ENCODE results near the gene RPS27L.

Gene RPS27L

GRCh38 chr15:63169788-63170187, 12.5 kb upstream of the RPS27L start:
- H3K4me1 ChIP-seq (ENCODE audit: control insufficient read depth, insufficient read depth, low read length): no peaks in the 10 kb centered on the region
- POLR2A ChIA-PET: no interaction called here
- no peak overlapping the region for H3K4me3 ChIP-seq (ENCODE audit: low read depth, low read length)
- H3K9me3 ChIP-seq (ENCODE audit: control insufficient read depth, insufficient read depth, low read depth, low read length): no peaks in the 10 kb centered on the region
- no peaks in the 10 kb centered on the region for H3K36me3 ChIP-seq (ENCODE audit: control insufficient read depth in 2 of 2, insufficient read depth in 1 of 2, low read length in 2 of 2)
- no peak overlapping the region for H3K27ac ChIP-seq (ENCODE audit: extremely low read depth, low read depth, low read length)
- no peak for TF ChIP-seq ZNF629 (tag by site-specific recombination; IDR thresholded peaks at IDR 0.05)
- no peak for TF ChIP-seq ZNF423 (tag by site-specific recombination; IDR thresholded peaks at IDR 0.05)
- TF ChIP-seq, protein P1, sequence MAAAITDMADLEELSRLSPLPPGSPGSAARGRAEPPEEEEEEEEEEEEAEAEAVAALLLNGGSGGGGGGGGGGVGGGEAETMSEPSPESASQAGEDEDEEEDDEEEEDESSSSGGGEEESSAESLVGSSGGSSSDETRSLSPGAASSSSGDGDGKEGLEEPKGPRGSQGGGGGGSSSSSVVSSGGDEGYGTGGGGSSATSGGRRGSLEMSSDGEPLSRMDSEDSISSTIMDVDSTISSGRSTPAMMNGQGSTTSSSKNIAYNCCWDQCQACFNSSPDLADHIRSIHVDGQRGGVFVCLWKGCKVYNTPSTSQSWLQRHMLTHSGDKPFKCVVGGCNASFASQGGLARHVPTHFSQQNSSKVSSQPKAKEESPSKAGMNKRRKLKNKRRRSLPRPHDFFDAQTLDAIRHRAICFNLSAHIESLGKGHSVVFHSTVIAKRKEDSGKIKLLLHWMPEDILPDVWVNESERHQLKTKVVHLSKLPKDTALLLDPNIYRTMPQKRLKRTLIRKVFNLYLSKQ (tag by site-specific recombination; IDR thresholded peaks at IDR 0.05; ENCODE audit: borderline replicate concordance): no peak
- peak; percentile 15; the same call in 1 of the 2 replicates for TF ChIP-seq ZNF18 (tag by site-specific recombination; IDR thresholded peaks at IDR 0.05)
- TF ChIP-seq ZNF112 (tag by site-specific recombination; IDR thresholded peaks at IDR 0.05): no peak
- TF ChIP-seq GLI2 (tag by site-specific recombination; IDR thresholded peaks at IDR 0.05; ENCODE audit: borderline replicate concordance, low read depth): no peak
- CTCF ChIA-PET: interaction anchor here (0.6 kb wide), 1 partner anchor 122 kb away, joined by 3 read pairs; no protein-coding TSS in a partner anchor

GRCh38 chr15:63166219-63166618, 8.9 kb upstream of the RPS27L start:
- TF ChIP-seq ZNF394 (tag by site-specific recombination; IDR thresholded peaks at IDR 0.05; ENCODE audit: borderline replicate concordance): no peak
- TF ChIP-seq ZNF629 (tag by site-specific recombination; IDR thresholded peaks at IDR 0.05): no peak
- no peak for TF ChIP-seq ZNF660 (tag by site-specific recombination; IDR thresholded peaks at IDR 0.05)
- TF ChIP-seq ZNF133 (tag by site-specific recombination; IDR thresholded peaks at IDR 0.05): peak; percentile 91
- peak; percentile 34 for TF ChIP-seq GLIS1 (tag by site-specific recombination; IDR thresholded peaks at IDR 0.05)
- CTCF ChIA-PET: interaction anchor here (0.6 to 1.2 kb wide), 3 partner anchors 12 to 77 kb away, joined by 4 read pairs; no protein-coding TSS in a partner anchor
- no peaks in the 10 kb centered on the region for H3K36me3 ChIP-seq (ENCODE audit: control insufficient read depth in 2 of 2, insufficient read depth in 1 of 2, low read length in 2 of 2)
- H3K9me3 ChIP-seq (ENCODE audit: control insufficient read depth, insufficient read depth, low read depth, low read length): no peaks in the 10 kb centered on the region
- H3K4me3 ChIP-seq (ENCODE audit: low read depth, low read length): no peak overlapping the region
- no peaks in the 10 kb centered on the region for H3K4me1 ChIP-seq (ENCODE audit: control insufficient read depth, insufficient read depth, low read length)
- POLR2A ChIA-PET: interaction anchor here (2.2 kb wide), 1 partner anchor 9 kb away, joined by 5 read pairs; the partner anchor contains the start of gene RPS27L
- H3K27ac ChIP-seq (ENCODE audit: extremely low read depth, low read depth, low read length): no peak overlapping the region

DNA sequence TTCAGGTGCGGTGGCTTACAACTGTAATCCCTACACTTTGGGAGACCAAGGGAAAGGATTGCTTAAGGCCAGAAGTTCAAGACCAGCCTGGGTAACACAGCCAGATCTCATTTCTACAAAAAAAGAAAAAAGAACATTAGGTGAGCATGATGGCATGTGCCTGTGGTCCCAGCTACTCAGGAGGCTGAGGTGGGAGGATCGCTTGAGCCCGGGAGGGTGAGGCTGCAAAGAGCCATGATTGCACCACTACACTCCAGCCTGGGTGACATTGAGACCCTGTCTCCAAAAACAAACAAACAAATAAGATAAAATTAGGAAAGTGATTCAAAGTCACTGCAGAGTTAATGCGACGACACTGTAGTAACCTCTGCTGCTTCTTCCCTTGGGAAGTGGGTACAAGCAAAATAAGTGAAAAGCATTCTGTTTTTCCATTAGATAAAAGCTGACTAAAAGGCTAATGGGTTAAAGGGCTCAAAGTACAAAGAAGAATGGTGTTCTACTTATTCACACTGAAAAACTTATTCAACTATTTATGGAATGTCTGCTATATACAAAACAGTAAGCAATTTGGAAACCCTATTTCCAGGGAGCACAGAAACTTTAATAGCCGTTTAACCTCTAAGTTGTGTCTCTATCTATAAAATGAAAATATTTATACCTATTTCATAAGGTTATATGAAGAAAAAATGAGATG, 8.0 kb upstream of the RPS27L start:
- CTCF ChIA-PET: no interaction called here
- Histone ChIP-seq H3K9me3 (ENCODE audit: control insufficient read depth, insufficient read depth, low read depth, low read length) (no peaks in the 10 kb centered on the region), H3K27ac (ENCODE audit: extremely low read depth, low read depth, low read length) (no peak overlapping the region), H3K4me3 (ENCODE audit: low read depth, low read length) (no peak overlapping the region), H3K36me3 (ENCODE audit: control insufficient read depth in 2 of 2, insufficient read depth in 1 of 2, low read length in 2 of 2) (no peaks in the 10 kb centered on the region), H3K4me1 (ENCODE audit: control insufficient read depth, insufficient read depth, low read length) (no peaks in the 10 kb centered on the region)
- POLR2A ChIA-PET: interaction anchor here (2.2 kb wide), 1 partner anchor 8 kb away, joined by 5 read pairs; the partner anchor contains the start of gene RPS27L
- TF ChIP-seq ZNF76 (tag by site-specific recombination; IDR thresholded peaks at IDR 0.05; ENCODE audit: borderline replicate concordance, low read depth) (no peak), SP3 (tag by site-specific recombination; IDR thresholded peaks at IDR 0.05) (no peak), ZNF335 (tag by site-specific recombination; conservative IDR thresholded peaks at IDR 0.05) (no peak), ZNF473 (tag by site-specific recombination; IDR thresholded peaks at IDR 0.05) (no peak), ZBTB21 (tag by site-specific recombination; IDR thresholded peaks at IDR 0.05) (no peak), GLI4 (tag by site-specific recombination; IDR thresholded peaks at IDR 0.05) (no peak), ZBTB7A (tag by site-specific recombination; IDR thresholded peaks at IDR 0.05; ENCODE audit: low read depth) (no peak), YY2 (tag by site-specific recombination; IDR thresholded peaks at IDR 0.05) (no peak), ZNF37A (tag by site-specific recombination; IDR thresholded peaks at IDR 0.05) (no peak), KLF8 (tag by site-specific recombination; IDR thresholded peaks at IDR 0.05) (no peak), ZNF521 (tag by site-specific recombination; IDR thresholded peaks at IDR 0.05) (no peak)
- TF ChIP-seq, protein P2, sequence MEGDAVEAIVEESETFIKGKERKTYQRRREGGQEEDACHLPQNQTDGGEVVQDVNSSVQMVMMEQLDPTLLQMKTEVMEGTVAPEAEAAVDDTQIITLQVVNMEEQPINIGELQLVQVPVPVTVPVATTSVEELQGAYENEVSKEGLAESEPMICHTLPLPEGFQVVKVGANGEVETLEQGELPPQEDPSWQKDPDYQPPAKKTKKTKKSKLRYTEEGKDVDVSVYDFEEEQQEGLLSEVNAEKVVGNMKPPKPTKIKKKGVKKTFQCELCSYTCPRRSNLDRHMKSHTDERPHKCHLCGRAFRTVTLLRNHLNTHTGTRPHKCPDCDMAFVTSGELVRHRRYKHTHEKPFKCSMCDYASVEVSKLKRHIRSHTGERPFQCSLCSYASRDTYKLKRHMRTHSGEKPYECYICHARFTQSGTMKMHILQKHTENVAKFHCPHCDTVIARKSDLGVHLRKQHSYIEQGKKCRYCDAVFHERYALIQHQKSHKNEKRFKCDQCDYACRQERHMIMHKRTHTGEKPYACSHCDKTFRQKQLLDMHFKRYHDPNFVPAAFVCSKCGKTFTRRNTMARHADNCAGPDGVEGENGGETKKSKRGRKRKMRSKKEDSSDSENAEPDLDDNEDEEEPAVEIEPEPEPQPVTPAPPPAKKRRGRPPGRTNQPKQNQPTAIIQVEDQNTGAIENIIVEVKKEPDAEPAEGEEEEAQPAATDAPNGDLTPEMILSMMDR (tag by site-specific recombination; IDR thresholded peaks at IDR 0.05): no peak
- TF ChIP-seq, protein P3, sequence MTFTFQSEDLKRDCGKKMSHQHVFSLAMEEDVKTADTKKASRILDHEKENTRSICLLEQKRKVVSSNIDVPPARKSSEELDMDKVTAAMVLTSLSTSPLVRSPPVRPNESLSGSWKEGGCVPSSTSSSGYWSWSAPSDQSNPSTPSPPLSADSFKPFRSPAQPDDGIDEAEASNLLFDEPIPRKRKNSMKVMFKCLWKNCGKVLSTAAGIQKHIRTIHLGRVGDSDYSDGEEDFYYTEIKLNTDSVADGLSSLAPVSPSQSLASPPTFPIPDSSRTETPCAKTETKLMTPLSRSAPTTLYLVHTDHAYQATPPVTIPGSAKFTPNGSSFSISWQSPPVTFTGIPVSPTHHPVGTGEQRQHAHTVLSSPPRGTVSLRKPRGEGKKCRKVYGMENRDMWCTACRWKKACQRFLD (tag by site-specific recombination; IDR thresholded peaks at IDR 0.05): no peak
- TF ChIP-seq, protein P4, sequence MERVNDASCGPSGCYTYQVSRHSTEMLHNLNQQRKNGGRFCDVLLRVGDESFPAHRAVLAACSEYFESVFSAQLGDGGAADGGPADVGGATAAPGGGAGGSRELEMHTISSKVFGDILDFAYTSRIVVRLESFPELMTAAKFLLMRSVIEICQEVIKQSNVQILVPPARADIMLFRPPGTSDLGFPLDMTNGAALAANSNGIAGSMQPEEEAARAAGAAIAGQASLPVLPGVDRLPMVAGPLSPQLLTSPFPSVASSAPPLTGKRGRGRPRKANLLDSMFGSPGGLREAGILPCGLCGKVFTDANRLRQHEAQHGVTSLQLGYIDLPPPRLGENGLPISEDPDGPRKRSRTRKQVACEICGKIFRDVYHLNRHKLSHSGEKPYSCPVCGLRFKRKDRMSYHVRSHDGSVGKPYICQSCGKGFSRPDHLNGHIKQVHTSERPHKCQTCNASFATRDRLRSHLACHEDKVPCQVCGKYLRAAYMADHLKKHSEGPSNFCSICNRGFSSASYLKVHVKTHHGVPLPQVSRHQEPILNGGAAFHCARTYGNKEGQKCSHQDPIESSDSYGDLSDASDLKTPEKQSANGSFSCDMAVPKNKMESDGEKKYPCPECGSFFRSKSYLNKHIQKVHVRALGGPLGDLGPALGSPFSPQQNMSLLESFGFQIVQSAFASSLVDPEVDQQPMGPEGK (tag by site-specific recombination; IDR thresholded peaks at IDR 0.05): no peak

Measured in HEK293 (cell line).